Subcutaneous adipose tissue (tissue), 4 donors: Measurements from ENCODE around the gene STAT5B. TPM values are rescaled to one million over a fixed set of nuclear protein-coding genes. Genes with fewer than 3 reads are reported as not detected.

Experiments
- CTCF ChIP-seq: fragments of 450-650 bp; IDR thresholded peaks from one replicate; pipeline ENCODE4 v1.5.1; 2016; ENCODE audit warnings: low read depth, mild to moderate bottlenecking, control low read depth, antibody characterized with exemption, moderate library complexity
- total RNA-seq, 4 donors: library from RNA; depleted of rRNA; stranded (reverse); fragments of >200 nt; gene quantifications; one replicate each; pipeline ENCODE4 v1.1.0, GENCODE V29; 2016

The STAT5B gene
- total RNA-seq, 4 donors from 2014 or later: 87.6 to 200 (median 113) TPM

- no peak for TF ChIP-seq CTCF
Measured at GRCh38 chr17:42192189-42193126, 83.7 kb downstream of the STAT5B start.

DNA sequence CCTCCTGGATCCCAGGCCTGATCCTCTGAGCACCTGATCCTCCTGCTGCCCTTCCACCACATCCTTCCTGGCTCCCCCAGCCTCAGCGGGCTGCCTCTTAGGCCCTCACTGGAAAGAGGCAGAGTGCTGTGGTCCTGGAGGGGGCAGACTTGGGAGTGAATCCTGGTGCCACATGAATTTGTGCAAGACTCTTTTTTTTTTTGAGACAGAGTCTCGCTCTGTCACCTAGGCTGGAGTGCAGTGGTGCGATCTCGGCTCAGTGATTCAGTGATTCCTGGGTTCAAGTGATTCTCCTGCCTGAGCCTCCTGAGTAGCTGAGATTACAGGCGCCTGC lies 84.9 kb downstream of the STAT5B start:
- no peak for TF ChIP-seq CTCF

- TF ChIP-seq CTCF: no peak
Measured at GRCh38 chr17:42190491-42191274, 85.5 kb downstream of the STAT5B start.

- TF ChIP-seq CTCF: no peak
Measured at GRCh38 chr17:42189651-42189965, 86.6 kb downstream of the STAT5B start.

- no peak for TF ChIP-seq CTCF
Measured at GRCh38 chr17:42188749-42189650, 87.2 kb downstream of the STAT5B start.

- no peak for TF ChIP-seq CTCF
Measured at GRCh38 chr17:42187833-42188232, 88.4 kb downstream of the STAT5B start.

- TF ChIP-seq CTCF: no peak
Measured at GRCh38 chr17:42185621-42185930, 90.6 kb downstream of the STAT5B start.
